Esophagus squamous epithelium (tissue), 5 donors: ENCODE measurements around the gene FAM228B. TPM values are rescaled to one million over a fixed set of nuclear protein-coding genes. Genes with fewer than 3 reads are reported as not detected.

Experiments used
- DNase-seq: peaks from one replicate; lab custom pipeline; 2025; lab: John Stamatoyannopoulos, UW
- H3K27ac ChIP-seq, 4 donors: fragments of 200-600 bp; sonication (generic); one replicate each; pipeline ENCODE4 v1.5.1; 2016 to 2019; ENCODE audit warnings: mild to moderate bottlenecking in 1 of 4
- H3K27me3 ChIP-seq, 4 donors: fragments of 200-600 bp; sonication (generic); 1 replicate in 3 of 4; 2 replicates in 1 of 4; pipeline versions ENCODE4 v1.5.1 to v1.6.0; 2017 to 2021; ENCODE audit warnings: antibody characterized with exemption in 1 of 4
- H3K36me3 ChIP-seq, 3 donors: fragments of 200-600 bp; sonication (generic); one replicate each; pipeline ENCODE4 v1.5.1; 2016 to 2019
- H3K4me1 ChIP-seq, 3 donors: fragments of 200-600 bp; sonication (generic); one replicate each; pipeline ENCODE4 v1.5.1; 2017 to 2019
- H3K4me3 ChIP-seq, 4 donors: fragments of 200-600 bp; sonication (generic); 1 replicate in 3 of 4; 2 replicates in 1 of 4; pipeline ENCODE4 v1.5.1; 2016 to 2019; ENCODE audit warnings: mild to moderate bottlenecking in 2 of 4, moderate library complexity in 1 of 4
- H3K9me3 ChIP-seq, 3 donors: fragments of 200-600 bp; sonication (generic); one replicate each; pipeline ENCODE4 v1.5.1; 2016 to 2019
- POLR2A ChIP-seq, 4 donors: fragments of 450-650 bp; IDR thresholded peaks; one replicate each; pipeline ENCODE4 v1.6.1; 2017; ENCODE audit warnings: antibody characterized with exemption in 4 of 4, mild to moderate bottlenecking in 4 of 4, moderate library complexity in 3 of 4
- WGBS, 2 donors: methylation state at CpG; one replicate each; pipeline ENCODE4 v1.1.5; 2018; 5-methylcytosine and 5-hydroxymethylcytosine counted together
- intact Hi-C: fragments of 100-400 bp; cut with DNase I; formaldehyde crosslinking; loops from one replicate; pipeline ENCODE4 v1.15.0; 2022
- total RNA-seq, 4 donors: library from RNA; depleted of rRNA; stranded (reverse); fragments of >200 nt; gene quantifications; one replicate each; pipeline ENCODE4 v1.1.0, GENCODE V29; 2016
- TF ChIP-seq, protein P1 (sequence below), 6 experiments: fragments of 450-650 bp in 4 of 6; fragments of 200-600 bp in 2 of 6; sonication (generic) in 2 of 6; IDR thresholded peaks; one replicate each; pipeline ENCODE4 v1.5.1; 2016 to 2019; ENCODE audit warnings: antibody characterized with exemption in 6 of 6, mild to moderate bottlenecking in 4 of 6, moderate library complexity in 4 of 6
- donor health status: DM: yes; HTN: yes; CAD: no.

Gene FAM228B
- total RNA-seq, 4 donors from 2014 or later = 0.87 to 16.4 (median 8.4) TPM

DNA sequence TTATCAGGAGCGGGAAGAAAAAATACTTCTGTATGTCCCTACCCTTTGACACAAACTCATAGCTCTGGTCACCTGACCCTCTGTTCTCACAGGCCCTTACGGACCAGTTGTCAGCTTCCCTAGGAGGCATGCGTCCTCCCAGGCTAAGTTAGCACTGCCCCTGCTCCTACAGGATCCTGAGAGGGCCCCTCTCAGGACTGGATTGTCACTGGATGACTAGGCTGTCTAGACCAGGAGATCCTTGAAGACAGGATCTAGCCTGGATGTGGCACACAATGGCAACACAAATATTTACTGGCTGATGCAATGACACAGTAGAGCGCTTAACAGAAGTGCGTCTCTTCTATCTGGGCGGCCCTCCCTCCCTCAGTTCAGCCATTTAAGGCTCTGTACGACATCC, 59.2 kb downstream of the FAM228B start:
- no peak overlapping the region for H3K27ac ChIP-seq
- intact Hi-C loops = no loop called here
- TF ChIP-seq, protein P1, sequence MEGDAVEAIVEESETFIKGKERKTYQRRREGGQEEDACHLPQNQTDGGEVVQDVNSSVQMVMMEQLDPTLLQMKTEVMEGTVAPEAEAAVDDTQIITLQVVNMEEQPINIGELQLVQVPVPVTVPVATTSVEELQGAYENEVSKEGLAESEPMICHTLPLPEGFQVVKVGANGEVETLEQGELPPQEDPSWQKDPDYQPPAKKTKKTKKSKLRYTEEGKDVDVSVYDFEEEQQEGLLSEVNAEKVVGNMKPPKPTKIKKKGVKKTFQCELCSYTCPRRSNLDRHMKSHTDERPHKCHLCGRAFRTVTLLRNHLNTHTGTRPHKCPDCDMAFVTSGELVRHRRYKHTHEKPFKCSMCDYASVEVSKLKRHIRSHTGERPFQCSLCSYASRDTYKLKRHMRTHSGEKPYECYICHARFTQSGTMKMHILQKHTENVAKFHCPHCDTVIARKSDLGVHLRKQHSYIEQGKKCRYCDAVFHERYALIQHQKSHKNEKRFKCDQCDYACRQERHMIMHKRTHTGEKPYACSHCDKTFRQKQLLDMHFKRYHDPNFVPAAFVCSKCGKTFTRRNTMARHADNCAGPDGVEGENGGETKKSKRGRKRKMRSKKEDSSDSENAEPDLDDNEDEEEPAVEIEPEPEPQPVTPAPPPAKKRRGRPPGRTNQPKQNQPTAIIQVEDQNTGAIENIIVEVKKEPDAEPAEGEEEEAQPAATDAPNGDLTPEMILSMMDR (IDR thresholded peaks at IDR 0.05) = no peak
- no peak for TF ChIP-seq POLR2A (IDR thresholded peaks at IDR 0.05)

DNA sequence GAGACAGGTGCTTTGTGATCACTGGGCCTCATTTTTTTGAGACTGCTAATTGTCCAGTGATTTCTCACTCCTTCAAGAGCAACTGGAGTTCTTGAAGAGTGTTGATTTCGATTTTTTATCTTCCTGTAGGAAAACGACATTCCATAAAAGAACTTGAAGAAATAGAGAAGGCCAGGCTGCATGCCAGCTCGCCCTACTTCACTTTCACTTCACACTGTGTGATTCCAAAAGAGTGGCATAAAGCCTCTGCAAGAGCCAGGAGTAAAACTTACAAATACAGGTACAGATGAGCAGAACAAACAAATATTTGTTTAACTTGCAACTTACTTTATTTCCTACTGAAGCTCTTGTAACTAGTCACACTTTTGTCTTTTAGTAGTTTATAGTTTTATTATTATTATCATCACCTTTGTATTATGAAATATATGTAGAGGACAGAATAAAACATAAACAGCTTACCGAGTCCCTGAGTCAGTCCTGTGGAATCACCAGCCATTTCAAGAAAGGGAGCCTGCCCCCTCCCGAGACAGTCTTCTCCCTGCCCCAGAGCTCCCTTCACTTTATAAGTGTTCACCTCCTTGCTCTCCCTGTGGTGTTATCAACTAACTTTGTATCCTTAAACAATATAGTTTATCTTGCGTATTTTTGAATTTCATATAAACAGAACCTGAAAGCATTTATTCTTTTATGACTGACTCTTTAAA, 60.2 kb downstream of the FAM228B start:
- DNase-seq = no peak
- H3K27me3 ChIP-seq = peaks cover 0 to 12% (median 1%) of the 10 kb centered on the region in 4 donors
- intact Hi-C loops = no loop called here
- peaks cover 0 to 16% (median 0%) of the 10 kb centered on the region in 3 donors for H3K4me1 ChIP-seq
- TF ChIP-seq POLR2A (IDR thresholded peaks at IDR 0.05) = no peak
- TF ChIP-seq, protein P1 (IDR thresholded peaks at IDR 0.05) = no peak
- no peak overlapping the region for H3K27ac ChIP-seq
- no peaks in the 10 kb centered on the region for H3K36me3 ChIP-seq
- peaks cover 0 to 9% (median 0%) of the 10 kb centered on the region in 3 donors for H3K9me3 ChIP-seq
- H3K4me3 ChIP-seq = no peak overlapping the region
- whole genome bisulfite sequencing, 2 donors = 68 to 72% methylated on average over 6 of the region's 6 CpGs

More for the DNA sequence above, 59.2 kb downstream of the FAM228B start:
- Histone ChIP-seq H3K4me1 (peaks cover 0 to 16% (median 0%) of the 10 kb centered on the region in 3 donors), H3K4me3 (no peak overlapping the region), H3K36me3 (no peaks in the 10 kb centered on the region), H3K9me3 (peaks cover 0 to 9% (median 0%) of the 10 kb centered on the region in 3 donors), H3K27me3 (peaks cover 0 to 17% (median 1%) of the 10 kb centered on the region in 4 donors)
- 96 to 99% methylated on average over 6 to 7 of the region's 7 CpGs for WGBS, 2 donors
- no peak for DNase-seq

DNA sequence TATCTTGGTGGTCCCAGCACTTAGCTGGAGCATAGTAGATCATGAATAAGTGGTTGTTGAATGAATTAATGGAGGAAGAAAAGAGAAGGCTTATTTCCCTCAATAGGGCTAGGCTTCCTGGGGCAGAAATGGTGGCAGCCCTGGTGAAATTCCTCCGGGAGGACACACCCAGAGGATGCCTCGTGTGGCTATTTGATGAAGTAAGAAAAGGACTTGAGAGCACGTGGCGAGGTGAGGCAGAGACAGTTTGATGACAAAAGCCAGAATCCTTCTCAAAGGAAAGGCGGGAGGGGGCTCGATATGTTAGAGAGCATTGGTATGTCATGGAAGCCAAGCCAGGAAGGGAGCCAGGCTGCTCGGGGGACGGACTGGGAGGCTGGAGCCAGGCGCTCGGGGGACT, 66.3 kb downstream of the FAM228B start:
- no peak for DNase-seq
- peaks cover 0 to 9% (median 0%) of the 10 kb centered on the region in 3 donors for H3K9me3 ChIP-seq
- WGBS, 2 donors = 81 to 90% methylated on average over 10 of the region's 10 CpGs

DNA sequence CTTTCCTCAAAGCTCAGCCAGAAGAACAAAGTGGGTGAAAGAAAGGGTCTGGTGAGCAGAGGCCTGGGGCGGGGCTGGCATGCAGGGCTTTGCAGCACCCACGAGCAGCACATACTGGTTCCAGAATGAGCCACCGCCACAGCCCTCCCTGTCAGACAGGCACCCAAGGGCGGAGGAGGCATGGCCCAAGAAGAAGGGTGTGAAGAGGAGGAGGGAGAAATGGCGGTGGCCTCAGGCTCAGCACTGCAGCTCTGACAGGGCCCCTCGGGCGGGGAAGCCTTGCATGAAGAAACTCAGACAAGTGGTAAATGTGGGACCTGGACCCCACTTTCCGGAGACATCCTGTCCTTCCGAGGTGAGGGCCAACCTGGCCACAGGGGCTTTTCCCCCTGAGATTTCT, 67.2 kb downstream of the FAM228B start:
- H3K4me1 ChIP-seq = no peaks in the 10 kb centered on the region
- no peak overlapping the region for H3K27ac ChIP-seq
- DNase-seq = no peak
- TF ChIP-seq, protein P1 (IDR thresholded peaks at IDR 0.05) = no peak
- TF ChIP-seq POLR2A (IDR thresholded peaks at IDR 0.05) = no peak
- H3K4me3 ChIP-seq = no peak overlapping the region
- H3K36me3 ChIP-seq = no peaks in the 10 kb centered on the region
- peaks cover 0 to 2% (median 0%) of the 10 kb centered on the region in 3 donors for H3K9me3 ChIP-seq
- H3K27me3 ChIP-seq = no peaks in the 10 kb centered on the region
- intact Hi-C loops = no loop called here
- WGBS, 2 donors = 72 to 82% methylated on average over 6 to 9 of the region's 9 CpGs

More for the DNA sequence above, 66.3 kb downstream of the FAM228B start:
- no peak overlapping the region for H3K4me3 ChIP-seq
- no peaks in the 10 kb centered on the region for H3K4me1 ChIP-seq
- no peak overlapping the region for H3K27ac ChIP-seq
- TF ChIP-seq, protein P1 (IDR thresholded peaks at IDR 0.05) = no peak
- no peak for TF ChIP-seq POLR2A (IDR thresholded peaks at IDR 0.05)
- no peaks in the 10 kb centered on the region for H3K36me3 ChIP-seq
- no peaks in the 10 kb centered on the region for H3K27me3 ChIP-seq
- intact Hi-C loops = no loop called here

DNA sequence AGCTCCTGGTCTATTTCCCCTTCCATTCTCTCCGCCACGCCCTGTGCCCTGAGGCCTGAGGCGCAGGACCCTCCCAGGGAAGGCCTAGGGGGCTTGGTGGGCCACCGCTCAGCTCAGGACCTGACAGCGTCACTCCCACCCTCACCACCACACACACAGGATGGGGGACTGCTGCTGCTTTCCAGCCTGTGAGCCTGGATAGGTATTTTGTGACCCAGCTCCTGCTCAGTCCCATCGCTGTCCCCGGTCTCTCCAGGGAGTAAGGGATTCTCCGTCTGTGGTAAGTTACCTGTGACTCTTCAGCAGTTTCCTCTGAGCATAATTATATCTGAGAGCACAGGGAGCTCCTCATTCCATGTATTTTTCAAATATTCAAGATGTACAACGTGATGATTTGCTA, 67.9 kb downstream of the FAM228B start:
- no peaks in the 10 kb centered on the region for H3K36me3 ChIP-seq
- DNase-seq = no peak
- TF ChIP-seq POLR2A (IDR thresholded peaks at IDR 0.05) = no peak
- TF ChIP-seq, protein P1 (IDR thresholded peaks at IDR 0.05) = no peak
- no peaks in the 10 kb centered on the region for H3K27me3 ChIP-seq
- H3K4me3 ChIP-seq = no peak overlapping the region
- no peaks in the 10 kb centered on the region for H3K4me1 ChIP-seq
- H3K9me3 ChIP-seq = no peaks in the 10 kb centered on the region
- 84 to 88% methylated on average over 8 to 9 of the region's 9 CpGs for WGBS, 2 donors
- H3K27ac ChIP-seq = no peak overlapping the region
- intact Hi-C loops = no loop called here
